Activated T-cell treated with anti-CD3 and anti-CD28 coated beads, Interleukin-2, amount 50 U/mL, for 72 hours (primary cell): ENCODE measurements around the gene RGS17. TPM values are rescaled to one million over a fixed set of nuclear protein-coding genes. Genes with fewer than 3 reads are reported as not detected.
"Not testable (repeated sequence)": the region's sequence is repeated elsewhere in the genome, so short reads cannot be mapped to it uniquely, and the experiment has no call there.

ENCODE experiments used
- ATAC-seq, 2 donors: fragments of 150-1000 bp; cut with Tn5 transposase; replicated peaks in 1 of 2; 2 replicates each; pipeline ENCODE4 v1.10.0; 2021; ENCODE audit warnings: moderate library complexity in 2 of 2, mild to moderate bottlenecking in 1 of 2
- DNase-seq, 2 donors: peaks; one replicate each; pipeline ENCODE4 v3.0.0; 2021 to 2022; ENCODE audit warnings: mixed read lengths in 1 of 2
- H3K27ac Mint-ChIP-seq: one replicate; pipeline ENCODE4 v1.8.0; 2022; ENCODE audit warnings: mild to moderate bottlenecking, moderate library complexity, mixed read lengths
- H3K27me3 Mint-ChIP-seq: one replicate; pipeline ENCODE4 v1.8.0; 2022; ENCODE audit warnings: low read depth, mixed read lengths
- H3K36me3 Mint-ChIP-seq, 2 donors: one replicate each; pipeline ENCODE4 v1.8.0; 2022; ENCODE audit warnings: mixed read lengths in 2 of 2, mild to moderate bottlenecking in 1 of 2; ENCODE audit not compliant: insufficient read depth in 2 of 2
- H3K4me1 Mint-ChIP-seq: one replicate; pipeline ENCODE4 v1.8.0; 2022; ENCODE audit warnings: low read depth, mixed read lengths
- H3K4me3 Mint-ChIP-seq, 2 donors: one replicate each; pipeline ENCODE4 v1.8.0; 2022; ENCODE audit warnings: mild to moderate bottlenecking in 2 of 2, mixed read lengths in 2 of 2, moderate library complexity in 2 of 2
- H3K9me3 Mint-ChIP-seq, 2 donors: one replicate each; pipeline ENCODE4 v1.8.0; 2022; ENCODE audit warnings: mixed read lengths in 2 of 2
- total RNA-seq, 2 donors: library from RNA; stranded (reverse); gene quantifications; one replicate each; pipeline ENCODE4 v1.2.3, GENCODE V29; 2022

The RGS17 gene
- total RNA-seq, 2 donors from 2014 or later, result not detected

DNA sequence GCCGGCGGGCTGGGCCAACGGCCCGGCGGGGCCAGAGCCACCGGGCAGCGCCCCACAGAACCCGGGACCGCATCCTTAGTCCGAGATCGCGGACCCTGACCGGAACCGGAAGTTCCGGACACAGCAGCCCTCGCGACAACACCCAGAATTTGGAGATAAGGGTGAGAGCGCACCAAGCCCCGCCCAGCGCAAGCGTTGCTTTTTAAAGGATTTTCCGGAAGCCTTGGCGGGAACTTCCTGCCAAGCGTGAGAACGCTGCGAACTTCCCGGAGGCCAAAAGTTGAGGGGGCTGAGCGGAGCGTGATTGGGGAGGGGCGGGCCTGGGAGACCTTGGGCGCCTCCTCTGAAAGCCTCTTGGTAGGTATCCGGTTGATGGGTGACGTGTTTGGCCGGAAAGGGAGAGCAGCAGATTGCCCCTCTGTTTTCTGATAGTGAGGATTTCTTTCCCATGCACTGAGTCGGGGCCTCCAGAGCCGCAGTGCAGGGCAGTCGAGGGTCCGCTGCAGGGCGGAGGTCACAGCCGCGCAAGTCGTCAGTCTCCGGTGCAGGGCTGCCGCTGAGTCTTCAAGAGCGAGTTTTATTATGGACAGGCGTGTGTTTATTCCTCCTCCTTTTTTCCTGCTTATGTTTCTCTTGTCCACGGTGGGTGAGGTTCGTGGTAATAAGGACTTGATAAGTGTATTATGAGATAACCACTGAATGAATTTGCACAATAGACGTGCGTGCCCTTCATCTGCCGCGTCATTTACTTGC lies 128.3 kb downstream of the RGS17 start, which contains the start of gene MTRF1L:
TSS of gene MTRF1L (minus strand) at position 97 of the 753 bp plus-strand sequence. CDS start at position 73, 24 bp downstream.
- peak; percentile 88 to 91 for DNase-seq
- Mint-ChIP-seq H3K27ac (peak within 1 kb of the TSS; percentile 97), H3K4me3 (peak within 1 kb of the TSS; percentile 90 to 91), H3K27me3 (no peaks in the 10 kb centered on the region), H3K36me3 (peaks cover 4 to 24% of the 10 kb centered on the region in 2 donors), H3K4me1 (peaks cover 39% of the 10 kb centered on the region), H3K9me3 (no peaks in the 10 kb centered on the region)
- ATAC-seq, result peak; percentile 94 to 95

DNA sequence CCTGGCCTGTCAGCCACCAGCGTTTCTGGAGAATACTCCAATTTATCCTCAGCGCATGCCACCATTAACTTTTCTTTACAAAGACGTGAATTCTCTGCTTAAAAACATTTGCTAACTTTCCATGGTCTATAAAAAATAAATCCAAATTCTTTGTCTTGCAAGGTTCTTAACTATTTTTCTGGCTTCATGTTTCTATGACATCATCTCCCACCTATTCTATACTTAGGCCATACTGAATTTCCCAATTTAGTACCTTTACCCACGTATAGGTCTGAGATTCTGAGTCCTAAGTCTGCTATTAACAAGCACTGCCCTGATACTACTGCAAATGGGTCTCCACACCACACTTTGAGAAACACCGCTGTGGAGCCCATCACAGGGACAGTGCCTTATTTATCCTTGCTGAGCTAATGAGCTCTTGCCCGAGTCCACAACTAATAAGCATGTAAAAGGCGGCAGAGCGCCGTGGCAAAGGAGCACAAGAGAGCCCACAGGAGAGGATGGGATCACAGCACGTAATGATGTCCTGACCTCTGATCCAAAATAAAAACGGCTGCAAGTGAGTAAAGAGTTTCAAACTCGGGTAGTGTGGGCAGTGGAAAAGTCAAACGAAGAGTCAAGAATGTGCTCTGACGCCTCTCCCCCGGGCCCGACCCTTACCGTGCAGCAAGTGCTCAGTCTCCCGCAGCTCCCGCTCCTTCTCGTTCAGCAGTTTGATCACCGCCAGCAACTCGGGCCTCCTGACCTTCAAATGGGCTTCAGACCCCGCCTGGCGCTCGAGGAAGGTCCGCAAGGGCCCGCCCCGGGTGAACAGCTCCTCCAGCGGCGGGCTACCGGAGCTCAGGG lies 129.1 kb downstream of the RGS17 start:
- H3K27me3 Mint-ChIP-seq, result no peaks in the 10 kb centered on the region
- peaks cover 45% of the 10 kb centered on the region for H3K4me1 Mint-ChIP-seq
- H3K36me3 Mint-ChIP-seq, result peaks cover 4 to 30% of the 10 kb centered on the region in 2 donors
- ATAC-seq (peak; percentile 28 to 37), DNase-seq (peak; percentile 4 to 18)
- peak overlapping the region; percentile 90 to 91 for H3K4me3 Mint-ChIP-seq
- peak overlapping the region; percentile 82 for H3K27ac Mint-ChIP-seq
- H3K9me3 Mint-ChIP-seq, result no peaks in the 10 kb centered on the region

DNA sequence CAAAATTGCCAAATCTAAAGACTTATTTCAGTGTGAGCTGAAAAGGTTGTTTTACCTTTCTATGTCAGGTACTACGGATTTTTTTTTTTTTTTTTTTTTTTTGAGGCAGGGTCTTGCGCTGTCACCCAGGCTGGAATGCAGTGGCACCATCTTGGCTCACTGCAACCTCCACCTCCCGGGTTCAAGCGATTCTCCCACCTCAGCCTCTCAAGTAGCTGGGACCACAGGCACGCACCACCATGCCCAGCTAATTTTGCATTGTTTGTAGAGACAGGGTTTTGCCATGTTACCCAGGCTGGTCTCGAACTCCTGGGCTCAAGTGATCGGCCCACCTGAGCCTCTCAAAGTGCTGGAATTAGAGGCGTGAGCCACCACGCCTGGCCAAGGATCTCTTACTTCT lies 130.3 kb downstream of the RGS17 start:
- Mint-ChIP-seq H3K4me1 (peaks cover 57% of the 10 kb centered on the region), H3K4me3 (peak overlapping the region; percentile 90 to 91), H3K36me3 (peaks cover 4 to 35% of the 10 kb centered on the region in 2 donors), H3K27ac (peak overlapping the region; percentile 91)
- H3K27me3 Mint-ChIP-seq, DNase-seq, ATAC-seq, H3K9me3 Mint-ChIP-seq: not testable (repeated sequence)

DNA sequence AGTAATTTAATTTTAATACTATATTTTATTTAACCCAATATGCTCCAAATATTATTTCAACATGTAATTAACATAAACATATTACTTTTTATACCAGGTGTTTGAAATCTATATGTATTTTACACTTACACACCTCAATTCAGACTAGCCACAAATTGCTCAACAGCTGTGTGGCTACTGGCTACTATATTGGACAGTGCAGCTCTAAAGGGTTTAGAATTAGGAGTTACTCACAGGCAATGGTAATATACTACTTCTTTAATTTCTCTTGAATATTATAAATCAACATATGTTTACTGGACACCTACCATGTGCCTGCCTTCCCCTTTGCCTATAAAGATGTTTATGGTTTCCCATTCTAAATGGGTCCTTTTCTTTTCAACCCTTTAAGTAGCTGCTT lies 130.8 kb downstream of the RGS17 start:
- Mint-ChIP-seq H3K4me1 (peaks cover 61% of the 10 kb centered on the region), H3K27ac (peak overlapping the region; percentile 91), H3K36me3 (peaks cover 4 to 38% of the 10 kb centered on the region in 2 donors), H3K9me3 (no peaks in the 10 kb centered on the region), H3K27me3 (no peaks in the 10 kb centered on the region), H3K4me3 (peak overlapping the region; percentile 90 to 91)
- ATAC-seq (no peak), DNase-seq (no peak)

DNA sequence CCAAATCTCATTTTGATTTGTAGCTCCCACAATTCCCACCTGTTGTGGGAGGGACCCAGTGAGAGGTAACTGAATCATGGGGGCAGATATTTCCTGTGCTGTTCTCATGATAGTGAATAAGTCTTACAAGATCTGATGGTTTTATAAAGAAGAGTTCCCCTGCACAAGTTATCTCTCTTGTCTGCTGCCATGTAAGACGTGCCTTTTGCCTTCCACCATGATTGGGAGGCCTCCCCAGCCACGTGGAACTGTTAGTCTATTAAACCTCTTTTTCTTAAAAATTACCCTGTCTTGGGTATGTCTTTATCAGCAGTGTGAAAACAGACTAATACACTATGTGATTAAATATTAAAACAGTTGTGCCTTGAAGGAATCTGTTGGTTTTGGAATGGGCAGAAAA lies 131.5 kb downstream of the RGS17 start:
- not testable (repeated sequence) for H3K27me3 Mint-ChIP-seq, H3K9me3 Mint-ChIP-seq, DNase-seq, ATAC-seq
- peak overlapping the region; percentile 81 for H3K27ac Mint-ChIP-seq
- peaks cover 63% of the 10 kb centered on the region for H3K4me1 Mint-ChIP-seq
- H3K36me3 Mint-ChIP-seq, result peaks cover 4 to 38% of the 10 kb centered on the region in 2 donors
- peak overlapping the region; percentile 6 to 70 for H3K4me3 Mint-ChIP-seq

DNA sequence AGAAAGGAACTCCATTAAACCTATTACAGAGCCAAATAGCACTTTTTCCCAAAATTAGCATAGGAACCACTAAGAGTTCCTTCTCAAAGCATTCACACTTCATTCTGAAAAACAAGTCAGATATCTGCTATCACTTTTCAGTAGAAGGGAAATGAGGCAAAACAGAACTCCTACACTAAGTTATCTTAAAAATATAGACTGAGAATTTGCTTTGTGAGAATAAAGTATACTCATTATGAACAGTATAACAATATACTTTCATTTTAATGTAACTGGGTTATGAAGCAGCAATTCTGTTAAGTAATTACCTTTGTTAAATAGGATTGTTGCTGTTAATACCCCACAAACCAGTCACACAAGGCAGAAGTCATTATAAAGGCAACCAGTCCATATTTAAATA lies 137.2 kb downstream of the RGS17 start:
- Mint-ChIP-seq H3K4me3 (peak overlapping the region in 1 of 2 donors; percentile 68), H3K36me3 (peaks cover 0 to 32% of the 10 kb centered on the region in 2 donors)
- ATAC-seq, result peak; percentile 44 to 83

DNA sequence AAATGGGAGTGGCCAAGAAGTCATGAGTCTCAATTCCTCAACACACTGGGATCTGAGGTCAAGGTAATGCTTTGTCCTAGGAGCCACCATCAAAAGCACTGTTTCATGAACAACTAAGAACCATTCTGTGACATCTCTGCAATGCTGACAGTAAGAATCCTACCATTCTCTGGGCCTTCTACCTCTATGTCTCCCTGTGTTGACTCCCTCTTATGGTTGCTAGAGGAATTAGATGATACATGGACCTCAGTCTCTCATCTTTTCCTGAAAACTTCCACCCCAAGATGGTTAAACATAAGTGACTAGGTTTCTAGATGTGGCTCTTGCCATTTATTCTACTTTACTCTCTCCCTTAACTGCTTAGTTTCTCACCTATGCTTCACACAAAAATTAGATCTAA lies 137.7 kb downstream of the RGS17 start:
- Mint-ChIP-seq H3K36me3 (peaks cover 0 to 30% of the 10 kb centered on the region in 2 donors), H3K9me3 (no peaks in the 10 kb centered on the region), H3K27ac (peak overlapping the region; percentile 93), H3K4me1 (peaks cover 40% of the 10 kb centered on the region), H3K4me3 (peak overlapping the region in 1 of 2 donors; percentile 68), H3K27me3 (no peaks in the 10 kb centered on the region)
- no peak for DNase-seq
- ATAC-seq, result peak; percentile 51 to 71

More for the DNA sequence above, 137.2 kb downstream of the RGS17 start:
- H3K9me3 Mint-ChIP-seq, result no peaks in the 10 kb centered on the region
- peaks cover 43% of the 10 kb centered on the region for H3K4me1 Mint-ChIP-seq
- H3K27me3 Mint-ChIP-seq, result no peaks in the 10 kb centered on the region
- DNase-seq, result no peak
- peak overlapping the region; percentile 93 for H3K27ac Mint-ChIP-seq

DNA sequence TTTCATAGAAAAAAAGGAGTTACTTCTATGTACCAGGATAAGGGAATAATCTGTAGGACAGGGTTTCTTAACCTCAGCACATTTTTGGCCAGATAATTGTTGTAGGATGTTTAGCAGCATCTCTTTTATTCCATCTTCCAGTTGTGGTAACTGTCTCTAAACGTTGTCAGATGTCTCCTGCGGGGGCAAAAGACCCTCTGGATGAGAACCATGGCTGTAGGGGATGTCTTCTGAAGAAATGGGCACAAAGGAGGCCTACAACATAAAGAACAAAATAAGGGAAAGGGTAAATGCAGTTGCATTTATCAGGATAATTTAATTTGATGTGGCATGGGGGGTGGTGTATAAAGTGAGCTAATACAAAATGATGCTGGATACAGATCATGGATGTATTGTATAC lies 144.1 kb downstream of the RGS17 start:
- H3K36me3 Mint-ChIP-seq, result peaks cover 0 to 26% of the 10 kb centered on the region in 2 donors
- DNase-seq (no peak), ATAC-seq (no peak)

DNA sequence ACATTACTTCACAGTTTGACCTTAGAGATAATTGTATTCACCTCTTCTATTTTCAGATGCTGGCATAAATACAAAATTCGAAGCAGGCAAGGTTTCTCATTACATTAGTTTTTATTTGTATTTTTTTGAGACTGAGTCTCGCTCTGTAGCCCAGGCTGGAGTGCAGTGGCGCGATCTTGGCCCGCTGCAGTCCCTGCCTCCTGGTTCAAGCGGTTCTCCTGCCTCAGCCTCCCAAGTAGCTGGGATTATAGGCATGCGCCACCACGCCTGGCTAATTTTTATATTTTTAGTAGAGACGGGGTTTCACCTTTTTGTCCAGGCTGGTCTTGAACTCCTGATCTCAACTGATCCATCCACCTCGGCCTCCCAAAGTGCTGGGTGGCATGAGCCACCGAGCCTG lies 145.8 kb downstream of the RGS17 start:
- ATAC-seq, DNase-seq, H3K27me3 Mint-ChIP-seq, H3K9me3 Mint-ChIP-seq: not testable (repeated sequence)
- Mint-ChIP-seq H3K36me3 (peaks cover 2 to 25% of the 10 kb centered on the region in 2 donors), H3K4me1 (peaks cover 31% of the 10 kb centered on the region), H3K27ac (peak overlapping the region; percentile 9), H3K4me3 (peak overlapping the region; percentile 78 to 96)

More for the DNA sequence above, 144.1 kb downstream of the RGS17 start:
- Mint-ChIP-seq H3K27me3 (no peaks in the 10 kb centered on the region), H3K4me3 (peak overlapping the region in 1 of 2 donors; percentile 24), H3K27ac (peak overlapping the region; percentile 7), H3K4me1 (peaks cover 20% of the 10 kb centered on the region), H3K9me3 (no peaks in the 10 kb centered on the region)

DNA sequence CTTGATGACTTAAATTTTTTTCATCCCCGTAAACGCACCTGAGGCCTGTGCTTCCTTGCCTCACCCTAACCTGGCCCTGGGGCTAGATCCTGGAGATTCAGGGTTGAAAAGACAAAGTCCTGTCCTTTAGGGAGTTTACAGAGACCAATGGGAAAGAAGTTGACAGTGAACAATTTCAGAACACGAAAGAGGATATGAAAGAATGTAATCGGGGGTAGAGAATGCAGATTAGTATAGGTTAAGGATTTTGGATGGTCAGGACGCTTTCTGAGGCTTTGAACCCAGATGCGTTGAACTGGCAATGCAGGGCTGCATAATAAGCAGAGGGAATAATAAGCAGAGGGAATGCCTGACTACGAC lies 146.6 kb downstream of the RGS17 start:
- H3K4me3 Mint-ChIP-seq, result peak overlapping the region; percentile 90 to 96
- no peaks in the 10 kb centered on the region for H3K9me3 Mint-ChIP-seq
- H3K4me1 Mint-ChIP-seq, result peaks cover 39% of the 10 kb centered on the region
- peak overlapping the region; percentile 98 for H3K27ac Mint-ChIP-seq
- DNase-seq (no peak), ATAC-seq (no peak)
- no peaks in the 10 kb centered on the region for H3K27me3 Mint-ChIP-seq
- peaks cover 5 to 24% of the 10 kb centered on the region in 2 donors for H3K36me3 Mint-ChIP-seq

DNA sequence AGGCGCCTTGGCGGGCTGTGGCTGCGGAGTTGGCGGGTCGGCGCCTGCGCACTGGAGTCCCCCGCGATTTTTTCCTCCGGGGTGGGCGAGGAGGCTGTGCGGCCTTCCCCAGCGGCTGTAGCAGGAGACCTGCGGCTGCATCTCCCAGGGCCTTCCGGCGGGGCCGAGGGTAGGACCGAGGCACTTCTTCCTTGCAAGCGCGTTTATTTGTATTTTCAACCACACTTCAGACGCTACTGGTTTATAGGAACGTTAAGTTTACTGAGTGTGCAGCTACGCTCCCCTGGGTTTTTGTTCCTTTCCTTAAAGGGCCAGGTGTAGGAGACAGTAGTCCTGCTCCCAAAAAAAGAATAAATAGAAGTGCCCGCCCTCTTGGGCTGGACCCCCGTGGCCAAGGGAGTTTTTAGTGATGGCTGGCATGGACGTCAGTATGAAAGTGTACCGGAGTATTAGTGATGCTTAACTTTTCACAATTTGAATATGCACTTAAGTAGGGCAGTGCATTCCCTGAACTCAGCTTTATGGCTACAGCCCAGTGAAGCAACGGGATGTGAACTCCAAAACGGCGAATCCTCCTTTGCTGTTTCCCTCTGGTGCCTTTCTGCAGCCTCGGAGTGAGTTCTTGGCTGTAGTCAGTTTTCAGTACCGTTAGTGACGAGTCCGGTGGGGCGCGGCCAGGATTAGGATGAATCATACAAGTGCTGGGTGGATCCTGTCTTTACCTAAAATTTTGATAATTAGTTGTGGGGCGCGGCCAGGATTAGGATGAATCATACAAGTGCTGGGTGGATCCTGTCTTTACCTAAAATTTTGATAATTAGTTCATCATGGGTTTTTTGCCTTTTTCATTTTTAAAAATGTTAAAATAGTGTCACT lies 147.2 kb downstream of the RGS17 start:
- H3K4me3 Mint-ChIP-seq, result peak overlapping the region; percentile 90 to 96
- H3K27ac Mint-ChIP-seq, result peak overlapping the region; percentile 98
- peak; percentile 35 to 46 for ATAC-seq
- peaks cover 44% of the 10 kb centered on the region for H3K4me1 Mint-ChIP-seq
- no peaks in the 10 kb centered on the region for H3K27me3 Mint-ChIP-seq
- H3K36me3 Mint-ChIP-seq, result peaks cover 5 to 29% of the 10 kb centered on the region in 2 donors
- H3K9me3 Mint-ChIP-seq, result no peaks in the 10 kb centered on the region
- DNase-seq, result peak; percentile 77 to 81

DNA sequence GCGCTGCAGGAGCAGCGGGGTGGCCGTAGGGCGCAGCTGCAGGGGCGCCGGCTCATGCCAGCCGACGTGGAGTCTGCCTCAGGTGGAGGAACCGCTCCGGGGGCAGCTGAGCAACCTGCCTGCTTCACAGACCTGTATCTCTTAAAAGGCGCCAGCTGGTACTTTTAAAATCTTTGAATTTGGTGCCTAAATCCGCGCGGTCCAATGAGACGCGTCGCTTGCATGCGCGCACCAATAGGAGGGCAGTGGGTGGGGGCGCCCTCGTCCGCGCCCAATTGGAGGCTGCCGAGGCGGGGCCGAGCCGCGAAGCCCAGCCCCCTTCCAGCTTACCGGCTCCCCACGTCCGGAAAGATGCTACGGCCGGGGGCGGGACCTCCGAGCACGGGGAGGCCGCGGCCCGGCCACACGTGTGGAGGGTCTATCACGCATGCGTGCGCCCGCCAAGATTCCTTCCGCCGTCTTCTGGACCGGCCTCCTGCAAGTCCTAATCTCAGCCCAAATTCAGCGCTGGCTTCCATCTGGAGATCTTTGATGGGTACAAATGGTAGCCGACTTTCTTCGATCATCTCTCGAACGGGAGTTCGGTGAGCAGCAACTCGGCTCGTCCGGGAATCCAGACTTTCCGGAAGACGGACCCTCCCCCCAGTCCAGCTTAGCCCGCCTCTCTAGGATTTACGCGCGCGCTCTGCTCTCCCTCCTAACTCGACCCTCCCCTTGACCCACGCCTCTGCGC lies 148.0 kb downstream of the RGS17 start, which contains the start of gene FBXO5:
TSS of gene FBXO5 (minus strand) at position 138 of the 733 bp plus-strand sequence. CDS start at position 56, 82 bp downstream.
- Mint-ChIP-seq H3K27ac (peak within 1 kb of the TSS; percentile 98), H3K4me1 (peaks cover 48% of the 10 kb centered on the region), H3K4me3 (peak within 1 kb of the TSS; percentile 90 to 96), H3K9me3 (no peaks in the 10 kb centered on the region), H3K36me3 (peaks cover 5 to 33% of the 10 kb centered on the region in 2 donors), H3K27me3 (no peaks in the 10 kb centered on the region)
- DNase-seq (peak; percentile 98), ATAC-seq (peak; percentile 89 to 90)
